Mucosa of rectum (tissue), 2 donors: ENCODE measurements around the gene RARB.

ENCODE experiments used
- H3K27ac ChIP-seq, 2 donors: one replicate each; pipeline ENCODE4 v1.7.0; 2013; ENCODE audit warnings: inconsistent platforms in 2 of 2, low read depth in 2 of 2, low read length in 2 of 2
- H3K27me3 ChIP-seq, 2 donors: one replicate each; pipeline ENCODE4 v1.7.0; 2013; ENCODE audit warnings: low read length in 2 of 2; ENCODE audit not compliant: control insufficient read depth in 2 of 2, insufficient read depth in 2 of 2
- H3K36me3 ChIP-seq, 2 donors: one replicate each; pipeline ENCODE4 v1.7.0; 2013; ENCODE audit warnings: low read length in 2 of 2; ENCODE audit not compliant: control insufficient read depth in 2 of 2, insufficient read depth in 2 of 2
- H3K4me1 ChIP-seq, 2 donors: one replicate each; pipeline ENCODE4 v1.7.0; 2013; ENCODE audit warnings: low read length in 2 of 2, mild to moderate bottlenecking in 1 of 2; ENCODE audit not compliant: control insufficient read depth in 2 of 2, insufficient read depth in 2 of 2
- H3K4me3 ChIP-seq, 2 donors: one replicate each; pipeline ENCODE4 v1.7.0; 2013; ENCODE audit warnings: low read length in 2 of 2
- H3K9ac ChIP-seq, 2 donors: one replicate each; pipeline ENCODE4 v1.7.0; 2013; ENCODE audit warnings: low read length in 2 of 2, low read depth in 1 of 2, mild to moderate bottlenecking in 1 of 2
- H3K9me3 ChIP-seq, 2 donors: one replicate each; pipeline ENCODE4 v1.7.0; 2013; ENCODE audit warnings: low read length in 2 of 2; ENCODE audit not compliant: control insufficient read depth in 2 of 2
- donor health status: healthy.
- donor health status: Normal muscosa, but diverticular disease.

Gene RARB

GRCh38 chr3:25455441-25456132, 27.5 kb downstream of the RARB start:
- H3K36me3 ChIP-seq: no peaks in the 10 kb centered on the region
- H3K9me3 ChIP-seq: no peaks in the 10 kb centered on the region
- no peak overlapping the region for H3K27ac ChIP-seq
- H3K4me3 ChIP-seq: no peak overlapping the region
- no peaks in the 10 kb centered on the region for H3K27me3 ChIP-seq
- H3K4me1 ChIP-seq: no peaks in the 10 kb centered on the region
- no peak overlapping the region for H3K9ac ChIP-seq

GRCh38 chr3:25456723-25457670, 28.9 kb downstream of the RARB start:
- H3K9ac ChIP-seq: no peak overlapping the region
- H3K36me3 ChIP-seq: no peaks in the 10 kb centered on the region
- H3K27me3 ChIP-seq: no peaks in the 10 kb centered on the region
- no peaks in the 10 kb centered on the region for H3K4me1 ChIP-seq
- no peaks in the 10 kb centered on the region for H3K9me3 ChIP-seq
- H3K4me3 ChIP-seq: no peak overlapping the region
- no peak overlapping the region for H3K27ac ChIP-seq

- no peaks in the 10 kb centered on the region for H3K4me1 ChIP-seq
- H3K9me3 ChIP-seq: no peaks in the 10 kb centered on the region
- H3K27ac ChIP-seq: no peak overlapping the region
- no peak overlapping the region for H3K9ac ChIP-seq
- no peaks in the 10 kb centered on the region for H3K36me3 ChIP-seq
- no peaks in the 10 kb centered on the region for H3K27me3 ChIP-seq
- no peak overlapping the region for H3K4me3 ChIP-seq
Observed at GRCh38 chr3:25457671-25458419, 29.8 kb downstream of the RARB start.

- Histone ChIP-seq H3K9me3 (no peaks in the 10 kb centered on the region), H3K36me3 (no peaks in the 10 kb centered on the region), H3K27ac (no peak overlapping the region), H3K4me1 (no peaks in the 10 kb centered on the region), H3K9ac (no peak overlapping the region), H3K4me3 (no peak overlapping the region), H3K27me3 (no peaks in the 10 kb centered on the region)
Observed at GRCh38 chr3:25458420-25458814, 30.4 kb downstream of the RARB start.

GRCh38 chr3:25460751-25461150, 32.7 kb downstream of the RARB start:
- no peaks in the 10 kb centered on the region for H3K36me3 ChIP-seq
- H3K27me3 ChIP-seq: no peaks in the 10 kb centered on the region
- H3K4me1 ChIP-seq: no peaks in the 10 kb centered on the region
- H3K27ac ChIP-seq: no peak overlapping the region
- no peak overlapping the region for H3K9ac ChIP-seq
- no peak overlapping the region for H3K4me3 ChIP-seq
- H3K9me3 ChIP-seq: no peaks in the 10 kb centered on the region

- Histone ChIP-seq H3K36me3 (no peaks in the 10 kb centered on the region), H3K9ac (no peak overlapping the region), H3K4me1 (no peaks in the 10 kb centered on the region), H3K4me3 (no peak overlapping the region), H3K9me3 (no peaks in the 10 kb centered on the region), H3K27ac (no peak overlapping the region), H3K27me3 (no peaks in the 10 kb centered on the region)
Observed at GRCh38 chr3:25461946-25462345, 33.9 kb downstream of the RARB start.

GRCh38 chr3:25462495-25462894, 34.4 kb downstream of the RARB start:
- H3K4me3 ChIP-seq: no peak overlapping the region
- no peak overlapping the region for H3K9ac ChIP-seq
- H3K4me1 ChIP-seq: no peaks in the 10 kb centered on the region
- H3K9me3 ChIP-seq: no peaks in the 10 kb centered on the region
- H3K27me3 ChIP-seq: no peaks in the 10 kb centered on the region
- H3K36me3 ChIP-seq: no peaks in the 10 kb centered on the region
- H3K27ac ChIP-seq: no peak overlapping the region

GRCh38 chr3:25463836-25464418, 35.9 kb downstream of the RARB start:
- Histone ChIP-seq H3K27me3 (no peaks in the 10 kb centered on the region), H3K36me3 (no peaks in the 10 kb centered on the region), H3K27ac (no peak overlapping the region), H3K9me3 (no peaks in the 10 kb centered on the region), H3K9ac (no peak overlapping the region), H3K4me3 (no peak overlapping the region), H3K4me1 (no peaks in the 10 kb centered on the region)

GRCh38 chr3:25465266-25465860, 37.3 kb downstream of the RARB start:
- Histone ChIP-seq H3K4me1 (peaks cover 0 to 3% of the 10 kb centered on the region in 2 donors), H3K36me3 (no peaks in the 10 kb centered on the region), H3K27ac (no peak overlapping the region), H3K9ac (no peak overlapping the region), H3K9me3 (no peaks in the 10 kb centered on the region), H3K27me3 (no peaks in the 10 kb centered on the region), H3K4me3 (no peak overlapping the region)
